ENCODE data around the gene PRKG1. TPM values are rescaled to one million over a fixed set of nuclear protein-coding genes. Genes with fewer than 3 reads are reported as not detected.

Gene PRKG1
- total RNA-seq, 1 experiment from 2014 or later: 0.09 TPM

- H3K9me3 Mint-ChIP-seq (ENCODE audit: unreplicated experiment): no peaks in the 10 kb centered on the region
- no peaks in the 10 kb centered on the region for H3K36me3 Mint-ChIP-seq (ENCODE audit: insufficient read depth, unreplicated experiment)
- no peak for DNase-seq
- CTCF ChIA-PET: no interaction called here
- no TSS peak for BruUV-seq (replicated peaks)
- no peaks in the 10 kb centered on the region for H3K27me3 Mint-ChIP-seq (ENCODE audit: insufficient read depth, unreplicated experiment)
- TF ChIP-seq CTCF (IDR thresholded peaks at IDR 0.05; ENCODE audit: insufficient read depth in 1 of 2, low read depth in 1 of 2, low read length in 1 of 2, severe bottlenecking in 1 of 2, unreplicated experiment in 1 of 2): no peak
- H3K4me3 Mint-ChIP-seq (ENCODE audit: unreplicated experiment): no peak overlapping the region
- H3K4me3 ChIP-seq (ENCODE audit: low read depth, low read length): no peak overlapping the region
- no peaks in the 10 kb centered on the region for H3K9me3 ChIP-seq
- H3K27ac Mint-ChIP-seq (ENCODE audit: unreplicated experiment): no peak overlapping the region
- no peaks in the 10 kb centered on the region for H3K36me3 ChIP-seq (ENCODE audit: control insufficient read depth, insufficient read depth, low read length)
- intact Hi-C loops (cut with micrococcal nuclease; ENCODE audit: unreplicated experiment): loop anchor here (5.0 kb wide), 1 partner anchor 339 kb away; no protein-coding TSS in a partner anchor
- no peaks in the 10 kb centered on the region for H3K4me1 ChIP-seq
- no peaks in the 10 kb centered on the region for H3K27me3 ChIP-seq (replicated peaks; ENCODE audit: control insufficient read depth, insufficient read depth, low read length)
- POLR2A ChIA-PET: no interaction called here
- H3K4me1 Mint-ChIP-seq (ENCODE audit: low read depth, unreplicated experiment): no peaks in the 10 kb centered on the region
Measured at GRCh38 chr10:51878695-51879094, 804.4 kb downstream of the PRKG1 start.

GRCh38 chr10:51879238-51879637 is 805.0 kb downstream of the PRKG1 start:
- no peak for DNase-seq
- ChIA-PET POLR2A (no interaction called here), CTCF (no interaction called here)
- H3K9me3 ChIP-seq: no peaks in the 10 kb centered on the region
- Mint-ChIP-seq H3K4me1 (ENCODE audit: low read depth, unreplicated experiment) (no peaks in the 10 kb centered on the region), H3K27me3 (ENCODE audit: insufficient read depth, unreplicated experiment) (no peaks in the 10 kb centered on the region), H3K9me3 (ENCODE audit: unreplicated experiment) (no peaks in the 10 kb centered on the region), H3K27ac (ENCODE audit: unreplicated experiment) (no peak overlapping the region), H3K4me3 (ENCODE audit: unreplicated experiment) (no peak overlapping the region), H3K36me3 (ENCODE audit: insufficient read depth, unreplicated experiment) (no peaks in the 10 kb centered on the region)
- no peaks in the 10 kb centered on the region for H3K36me3 ChIP-seq (ENCODE audit: control insufficient read depth, insufficient read depth, low read length)
- intact Hi-C loops (cut with micrococcal nuclease; ENCODE audit: unreplicated experiment): loop anchor here (5.0 kb wide), 1 partner anchor 338 kb away; no protein-coding TSS in a partner anchor
- TF ChIP-seq CTCF (IDR thresholded peaks at IDR 0.05; ENCODE audit: insufficient read depth in 1 of 2, low read depth in 1 of 2, low read length in 1 of 2, severe bottlenecking in 1 of 2, unreplicated experiment in 1 of 2): no peak
- no TSS peak for BruUV-seq (replicated peaks)
- no peaks in the 10 kb centered on the region for H3K27me3 ChIP-seq (replicated peaks; ENCODE audit: control insufficient read depth, insufficient read depth, low read length)
- H3K4me3 ChIP-seq (ENCODE audit: low read depth, low read length): no peak overlapping the region
- H3K4me1 ChIP-seq: no peaks in the 10 kb centered on the region

- H3K27me3 ChIP-seq (replicated peaks; ENCODE audit: control insufficient read depth, insufficient read depth, low read length): no peaks in the 10 kb centered on the region
- no peaks in the 10 kb centered on the region for H3K36me3 ChIP-seq (ENCODE audit: control insufficient read depth, insufficient read depth, low read length)
- CTCF ChIA-PET: no interaction called here
- no peaks in the 10 kb centered on the region for H3K9me3 ChIP-seq
- no peak overlapping the region for H3K27ac Mint-ChIP-seq (ENCODE audit: unreplicated experiment)
- no peaks in the 10 kb centered on the region for H3K9me3 Mint-ChIP-seq (ENCODE audit: unreplicated experiment)
- no peak overlapping the region for H3K4me3 ChIP-seq (ENCODE audit: low read depth, low read length)
- H3K4me1 ChIP-seq: no peaks in the 10 kb centered on the region
- no TSS peak for BruUV-seq (replicated peaks)
- intact Hi-C loops (cut with micrococcal nuclease; ENCODE audit: unreplicated experiment): no loop called here
- H3K4me3 Mint-ChIP-seq (ENCODE audit: unreplicated experiment): no peak overlapping the region
- no peaks in the 10 kb centered on the region for H3K27me3 Mint-ChIP-seq (ENCODE audit: insufficient read depth, unreplicated experiment)
- DNase-seq: no peak
- no peaks in the 10 kb centered on the region for H3K4me1 Mint-ChIP-seq (ENCODE audit: low read depth, unreplicated experiment)
- no peak for TF ChIP-seq CTCF (IDR thresholded peaks at IDR 0.05; ENCODE audit: insufficient read depth in 1 of 2, low read depth in 1 of 2, low read length in 1 of 2, severe bottlenecking in 1 of 2, unreplicated experiment in 1 of 2)
- no peaks in the 10 kb centered on the region for H3K36me3 Mint-ChIP-seq (ENCODE audit: insufficient read depth, unreplicated experiment)
- POLR2A ChIA-PET: no interaction called here
Measured at GRCh38 chr10:51881213-51881612, 806.9 kb downstream of the PRKG1 start.

Measured in Caco-2 (cell line).